T-helper 22 cell (primary cell): ENCODE measurements around the gene WTAP.
"Not testable (repeated sequence)": the region's sequence is repeated elsewhere in the genome, so short reads cannot be mapped to it uniquely, and the experiment has no call there.

Source experiments
- DNase-seq: peaks from one replicate; pipeline ENCODE4 v3.0.0-alpha.2; 2020; ENCODE audit warnings: low read depth

Gene WTAP

DNA sequence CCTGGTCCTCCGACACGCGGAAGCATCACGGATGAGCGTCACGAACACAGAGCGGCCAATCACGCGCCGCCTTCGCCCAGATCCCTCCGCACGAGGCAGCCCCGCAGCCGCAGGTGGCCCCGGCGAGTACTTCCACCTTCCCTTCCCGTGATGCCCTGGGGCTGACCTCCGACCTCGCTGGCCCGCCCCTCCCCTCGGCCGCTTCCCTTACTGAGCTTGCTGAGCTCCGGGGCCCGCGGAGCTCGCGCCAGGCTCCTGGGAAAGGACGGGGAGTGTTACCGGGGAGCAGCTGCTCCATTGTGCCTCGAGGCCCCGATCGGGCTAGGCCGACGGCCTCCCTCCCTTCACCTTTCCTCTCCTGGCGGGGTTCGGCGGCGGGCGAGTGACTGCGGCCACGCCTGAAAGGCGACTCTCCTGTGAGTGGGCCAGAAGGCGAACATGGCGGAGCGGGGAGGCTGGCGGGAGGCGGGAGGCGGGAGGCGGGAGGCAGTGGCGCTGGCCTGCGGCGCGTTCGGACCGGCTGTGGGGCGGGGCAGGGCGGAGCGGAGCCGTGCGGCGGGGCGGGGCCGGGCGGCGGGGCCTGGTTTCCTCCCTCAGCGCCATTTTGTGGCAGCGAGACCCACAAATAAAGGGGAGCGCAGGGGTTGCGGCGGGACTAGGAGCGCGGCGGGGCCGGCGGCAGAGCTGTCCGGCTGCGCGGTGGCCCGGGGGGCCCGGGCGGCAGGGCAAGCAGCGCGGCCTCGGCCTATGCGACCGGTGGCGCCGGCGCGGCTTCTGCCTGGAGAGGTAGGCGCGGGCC, at the start of gene WTAP:
WTAP (plus strand) TSS at position 589 of the 799 bp plus-strand sequence. CDS start 8,760 bp downstream, outside the sequence.
- DNase-seq: peak; percentile 96

DNA sequence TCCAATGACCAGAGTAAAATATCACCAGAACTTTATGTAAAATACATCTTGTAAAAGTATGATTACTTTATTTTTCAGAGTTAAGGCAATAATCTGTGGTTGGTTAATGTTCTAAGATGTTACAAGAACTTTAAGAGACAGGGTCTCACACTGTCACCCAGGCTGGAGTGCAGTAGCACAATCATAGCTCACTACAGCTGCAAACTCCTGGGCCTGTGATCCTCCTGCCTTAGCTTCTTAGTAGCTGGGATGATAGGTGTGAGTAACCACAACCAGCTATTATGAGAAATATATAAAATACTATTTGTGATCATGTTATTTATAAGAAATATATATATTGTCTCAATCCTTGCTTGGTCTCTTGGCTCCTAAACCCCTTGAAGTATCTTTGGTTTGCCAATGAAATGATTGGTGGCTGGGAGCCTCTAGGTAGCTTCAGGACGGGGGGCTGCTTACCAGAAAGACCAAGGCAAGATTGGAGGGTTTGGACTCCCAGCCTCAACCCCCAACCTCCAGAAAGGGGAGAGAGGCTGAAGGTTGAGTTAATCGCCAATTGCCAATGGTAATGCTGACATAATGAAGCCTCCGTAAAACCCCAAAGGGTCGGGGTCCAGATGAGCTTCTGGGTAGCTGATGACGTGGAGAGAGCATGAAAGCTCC, 49.7 kb upstream of the WTAP start:
- DNase-seq: no peak

DNA sequence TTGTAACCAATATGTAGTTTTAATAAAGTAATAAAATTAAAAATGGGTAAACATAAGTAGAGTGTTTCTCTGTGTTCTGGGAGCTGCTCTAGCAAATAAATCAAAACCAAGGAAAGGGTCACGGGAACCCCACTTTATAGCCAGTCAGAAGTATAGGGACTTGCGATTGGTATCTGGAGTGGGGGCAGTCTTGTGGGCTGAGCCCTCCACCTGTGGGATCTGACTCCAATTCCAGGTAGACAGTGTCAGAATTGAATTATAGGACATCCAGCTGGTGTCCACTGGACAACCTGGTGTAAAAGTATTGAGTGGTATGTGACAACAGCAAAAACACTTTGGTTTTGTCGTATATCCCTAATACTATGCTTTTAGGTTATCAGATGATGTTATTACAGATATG, 48.7 kb upstream of the WTAP start:
- no peak for DNase-seq

DNA sequence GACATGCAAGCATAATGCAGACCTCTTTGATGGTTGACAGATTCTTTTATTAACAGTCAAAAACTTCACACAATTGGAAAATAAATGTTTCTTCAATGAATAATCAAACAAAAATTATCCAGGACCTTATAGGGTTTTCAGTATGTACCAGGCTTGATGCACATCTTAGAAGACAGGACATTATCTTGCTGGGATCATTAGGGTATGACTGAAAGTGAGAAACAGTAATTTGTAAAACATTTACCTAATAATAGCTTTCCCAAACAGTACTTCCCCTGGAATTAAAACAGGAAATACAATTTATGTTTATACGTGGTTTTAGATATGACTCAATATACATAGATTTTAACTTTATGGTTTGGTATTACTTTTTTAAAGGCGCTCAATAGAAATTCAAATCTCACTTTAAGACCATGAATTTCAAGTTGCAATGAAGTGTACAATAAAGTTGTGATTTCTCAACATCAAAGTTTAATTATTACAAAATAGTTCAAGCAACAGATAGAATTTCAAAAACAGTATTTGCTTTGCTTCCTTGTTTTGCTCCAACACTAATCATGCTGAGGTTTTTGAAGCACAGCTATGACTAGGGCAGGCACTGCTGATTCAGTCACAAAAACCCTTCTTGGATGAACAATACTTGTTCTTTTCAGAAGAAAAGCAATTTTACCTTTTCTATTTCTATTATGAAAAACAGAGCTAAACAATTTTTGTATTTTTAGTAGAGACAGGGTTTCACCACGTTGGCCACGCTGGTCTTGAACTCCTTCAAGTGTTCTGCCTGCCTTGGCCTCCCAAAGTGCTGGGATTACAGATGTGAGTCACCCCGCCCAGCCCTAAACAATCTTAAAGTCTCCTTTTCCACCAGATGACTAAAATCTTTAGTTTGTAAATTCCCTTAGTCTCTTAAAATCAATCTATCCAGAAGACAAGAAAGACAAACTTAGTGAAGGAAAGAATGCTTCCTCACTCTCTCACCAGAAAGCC, 47.9 kb upstream of the WTAP start:
- no peak for DNase-seq

DNA sequence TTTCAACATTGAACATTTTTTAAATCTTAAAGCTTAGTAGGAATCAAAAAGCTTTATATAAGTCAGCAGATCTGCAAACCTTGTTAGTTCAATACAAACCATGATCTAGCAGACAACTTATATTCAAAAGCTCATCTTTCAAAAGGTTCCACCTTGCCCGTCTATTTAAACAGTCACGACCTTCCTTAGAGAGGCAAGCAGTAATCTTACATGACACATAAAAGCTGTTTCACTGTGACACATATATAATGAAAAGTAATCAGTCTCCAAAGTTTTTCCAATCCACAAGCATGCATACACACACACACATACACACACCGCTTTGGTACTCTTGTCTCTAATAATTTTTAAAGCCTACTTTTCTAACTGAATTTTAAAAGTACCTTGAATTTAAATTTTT, 47.2 kb upstream of the WTAP start:
- no peak for DNase-seq

DNA sequence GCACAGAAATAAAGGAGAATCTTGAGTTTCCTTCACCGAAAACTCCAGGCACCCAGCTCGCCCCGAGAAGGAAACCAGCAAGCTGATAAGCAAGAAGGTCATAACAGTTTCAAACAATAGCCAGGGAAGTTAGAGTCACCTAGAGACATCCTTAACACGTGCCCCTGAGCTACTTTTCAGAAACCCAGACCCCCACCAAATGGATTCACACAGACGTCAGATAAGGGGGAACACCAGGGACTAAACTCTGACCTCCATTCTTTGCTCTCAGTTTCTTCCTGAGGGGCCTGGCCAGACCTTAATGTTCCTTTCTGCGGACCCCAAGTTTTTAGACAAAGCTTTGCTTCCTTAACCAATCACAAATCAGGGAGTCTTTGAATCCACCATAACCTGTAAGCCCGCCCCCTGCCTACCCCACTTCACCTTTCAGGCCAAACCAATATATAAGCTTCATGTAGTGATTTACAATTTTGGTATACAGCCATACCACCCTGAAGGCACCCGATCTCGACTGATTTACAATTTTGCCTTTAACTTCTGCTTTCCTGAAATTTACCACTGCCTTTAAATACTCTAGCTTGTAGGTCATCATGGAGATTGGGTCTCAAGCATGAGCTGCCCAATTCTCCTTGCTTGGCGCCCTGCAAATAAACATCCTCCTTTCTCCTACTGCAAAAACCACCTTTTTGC, 46.0 kb upstream of the WTAP start:
- DNase-seq: no peak

DNA sequence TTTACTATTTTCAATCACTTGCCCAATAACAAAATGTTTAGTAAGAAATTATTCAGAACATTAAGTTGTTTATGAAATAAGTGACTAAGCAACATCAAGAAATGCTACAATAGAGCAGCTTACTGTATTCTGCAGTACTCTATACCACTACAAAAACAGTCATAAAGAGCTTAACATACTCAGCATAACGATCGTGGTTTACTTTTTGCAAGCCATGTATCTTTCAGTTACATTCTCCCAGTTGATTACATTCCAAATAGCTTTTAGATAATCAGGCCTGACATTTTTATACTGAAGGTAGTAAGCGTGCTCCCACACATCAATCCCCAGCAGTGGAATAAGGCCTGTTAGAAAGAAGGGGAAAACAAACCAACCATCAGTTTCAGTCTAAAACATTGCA, 45.0 kb upstream of the WTAP start:
- DNase-seq: no peak

DNA sequence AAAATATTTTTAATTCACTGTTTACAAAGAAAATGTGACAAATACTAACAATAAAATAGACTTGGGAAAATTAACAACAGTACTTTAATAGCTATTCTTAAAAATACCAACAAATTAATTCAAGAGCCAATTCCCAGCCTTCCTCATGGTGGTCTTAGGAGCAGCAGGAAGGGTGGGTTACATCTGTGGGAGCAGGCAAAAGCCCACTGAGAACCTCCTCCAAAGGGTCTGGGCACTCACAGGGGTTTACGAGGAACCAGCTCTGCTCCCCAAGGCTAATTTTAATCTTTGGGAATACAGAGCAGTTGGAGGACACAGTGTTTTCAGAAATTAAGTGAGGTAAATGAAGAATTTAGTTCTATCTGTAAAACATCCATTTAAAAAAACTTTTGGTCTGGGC, 44.5 kb upstream of the WTAP start:
- no peak for DNase-seq

DNA sequence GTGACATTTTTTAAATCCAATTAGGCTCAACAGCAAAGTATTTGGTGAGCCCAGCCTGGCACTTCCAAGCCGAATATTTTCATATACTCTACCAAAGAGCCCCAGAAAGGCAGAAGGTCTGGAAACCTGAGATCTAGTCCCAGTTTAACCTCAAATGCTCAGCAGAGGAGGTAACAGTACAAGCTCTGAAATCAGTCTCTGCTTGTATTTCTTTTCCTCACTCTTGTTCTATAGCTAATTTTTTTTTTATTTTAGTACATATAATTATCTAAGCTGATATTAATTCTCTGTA, 43.3 kb upstream of the WTAP start:
- no peak for DNase-seq

DNA sequence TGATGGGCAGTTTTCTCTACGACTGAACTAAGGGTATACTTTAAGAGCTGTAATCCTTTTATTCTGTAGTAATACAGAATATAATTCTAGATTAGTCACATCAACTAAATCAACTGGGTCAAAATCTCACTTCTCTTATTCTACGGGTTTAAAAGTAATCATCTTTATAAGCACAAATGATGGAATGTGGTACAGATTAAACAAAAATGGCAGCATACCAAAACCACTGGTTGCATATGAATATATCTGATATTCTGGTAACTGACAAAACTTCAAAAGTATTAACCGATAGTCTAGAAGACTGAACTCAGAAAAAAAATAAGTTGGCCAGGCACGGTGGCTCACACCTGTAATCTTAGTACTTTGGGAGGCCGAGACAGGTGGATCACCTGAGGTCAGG, 41.3 kb upstream of the WTAP start:
- DNase-seq: no peak

DNA sequence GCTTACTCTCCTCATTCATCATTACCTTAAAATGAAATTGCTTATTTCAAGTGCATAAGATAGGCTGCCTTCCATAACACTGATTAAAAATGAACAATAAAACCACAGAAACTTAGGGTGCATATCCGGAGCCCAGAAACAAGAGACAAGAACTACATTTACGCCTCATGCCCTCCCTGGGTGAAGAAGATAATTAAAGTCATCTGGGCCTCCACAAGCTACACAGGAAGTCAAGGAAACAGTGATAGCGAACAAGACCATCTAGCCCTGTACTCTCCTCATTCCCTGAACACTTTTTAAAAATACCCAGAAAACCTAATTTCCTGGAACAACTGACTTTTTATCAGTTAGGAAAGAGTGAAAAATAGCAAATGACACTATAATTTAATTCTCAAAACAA, 40.6 kb upstream of the WTAP start:
- no peak for DNase-seq

DNA sequence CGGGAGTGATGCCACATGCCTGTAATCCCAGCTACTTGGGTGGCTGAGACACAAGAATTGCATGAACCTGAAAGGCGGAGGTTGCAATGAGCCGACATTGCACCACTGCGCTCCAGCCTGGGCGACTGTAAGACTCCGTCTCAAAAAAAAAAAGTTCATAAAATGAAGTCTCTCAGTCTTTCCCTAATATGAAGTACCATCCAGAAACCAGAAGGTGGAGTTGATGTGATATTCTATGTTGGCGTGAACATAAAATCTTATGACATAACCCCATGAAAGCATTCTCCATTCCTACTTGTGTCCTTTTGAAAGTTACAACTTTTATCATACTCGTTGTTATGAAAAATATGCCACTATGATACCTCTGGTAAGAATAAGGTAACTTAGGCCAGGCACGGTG, 40.0 kb upstream of the WTAP start:
- DNase-seq: no peak

DNA sequence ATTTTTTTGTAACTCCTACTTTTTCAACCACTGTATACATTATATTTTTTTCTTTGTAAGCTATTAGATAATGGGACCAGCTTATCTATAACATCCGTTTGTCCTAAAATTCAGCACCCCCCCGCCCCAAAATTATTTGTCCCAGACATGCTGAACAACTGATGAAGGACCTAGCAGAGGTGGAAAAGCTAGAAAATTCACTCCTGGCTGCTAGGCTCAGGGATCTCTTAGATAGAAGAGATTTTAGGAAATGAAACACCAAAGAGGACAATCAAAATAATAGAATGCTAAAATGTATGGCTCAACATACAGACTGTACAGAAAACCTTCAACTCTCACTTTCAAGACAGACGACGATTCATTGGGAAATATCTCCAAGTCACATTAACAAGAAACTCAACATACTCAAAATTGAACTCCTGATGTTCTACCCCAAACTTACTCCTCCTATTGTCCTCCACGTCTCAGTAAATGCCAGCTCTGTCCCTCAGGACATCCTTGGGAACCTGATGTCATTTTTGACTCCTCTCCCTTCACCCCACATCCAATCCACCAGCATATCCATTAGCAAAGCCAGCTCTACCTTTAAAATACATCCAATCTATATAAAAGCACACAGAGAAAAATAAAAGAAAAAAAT, 38.9 kb upstream of the WTAP start:
- DNase-seq: no peak

DNA sequence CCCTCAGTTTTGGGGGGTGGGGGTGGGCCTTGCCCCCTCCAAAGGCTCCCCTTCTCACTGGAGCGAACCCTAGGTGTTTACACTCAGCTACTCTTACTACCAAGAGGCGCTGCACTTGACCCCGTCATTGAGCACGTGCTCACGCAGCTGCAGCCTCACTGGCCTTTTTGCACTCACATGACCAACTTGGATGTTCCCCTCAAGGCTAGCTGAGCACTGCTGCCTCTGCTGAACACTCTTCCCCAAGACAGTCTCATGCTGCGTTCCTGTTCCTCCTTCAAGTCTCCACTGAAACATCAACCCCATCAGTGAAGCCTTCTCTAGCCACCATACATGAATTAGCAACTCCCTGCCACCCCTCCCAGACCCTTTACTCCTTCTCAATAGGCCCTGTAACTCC, 38.3 kb upstream of the WTAP start:
- DNase-seq: no peak

DNA sequence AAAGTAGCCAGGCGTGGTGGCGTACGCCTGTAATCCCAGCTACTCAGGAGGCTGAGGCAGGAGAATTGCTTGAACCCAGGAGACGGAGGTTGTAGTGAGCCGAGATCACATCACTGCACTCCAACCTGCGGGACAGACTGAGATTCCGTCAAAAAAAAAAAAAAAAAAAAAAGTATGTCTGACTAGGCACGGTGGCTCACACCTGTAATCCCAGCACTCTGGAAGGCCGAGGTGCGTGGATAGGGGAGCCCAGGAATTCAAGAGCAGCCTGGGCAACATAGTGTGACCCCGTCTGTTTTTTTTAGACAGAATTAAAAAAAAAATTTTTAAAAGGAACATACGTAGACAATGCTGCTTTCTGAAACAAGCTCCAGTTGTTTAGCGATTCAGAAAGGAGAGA, 37.2 kb upstream of the WTAP start:
- DNase-seq: not testable (repeated sequence)

DNA sequence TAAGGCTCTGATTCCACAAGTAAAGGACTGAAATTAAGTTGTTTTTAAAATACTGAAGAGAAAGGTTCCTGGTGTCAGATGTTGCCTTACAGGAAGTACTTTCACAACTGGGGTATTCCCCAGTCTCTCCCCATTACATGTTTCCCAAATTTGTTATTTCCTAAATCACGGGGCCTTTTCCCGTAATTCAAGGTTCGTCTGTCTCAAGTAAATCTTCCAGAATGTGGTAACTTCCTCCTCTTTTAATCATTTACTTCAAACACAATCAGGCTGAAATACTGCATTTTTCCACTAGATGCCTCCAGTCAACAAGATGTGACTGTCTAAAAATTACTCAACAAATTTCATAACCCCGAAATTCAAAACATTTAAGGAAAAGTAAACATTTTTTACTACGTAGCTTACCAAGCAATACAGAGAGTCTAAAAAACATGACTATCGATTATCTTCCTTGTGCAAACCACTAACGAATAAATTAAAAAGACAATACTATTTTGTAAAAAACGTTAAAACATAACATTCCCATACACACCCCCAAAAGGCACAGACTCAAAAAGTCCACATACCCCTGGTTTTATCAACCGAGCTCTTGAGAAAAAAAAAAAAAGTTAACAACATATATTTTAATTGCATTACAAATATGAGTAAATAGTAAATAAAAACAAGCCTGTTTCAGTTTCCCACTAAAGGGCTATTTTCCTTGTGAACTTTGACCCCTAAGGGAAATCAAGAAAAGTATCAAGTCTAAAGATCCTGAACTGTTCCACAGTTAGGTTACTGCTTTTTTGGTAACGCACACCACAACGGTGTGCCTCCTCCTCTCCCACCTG, 36.0 kb upstream of the WTAP start:
- DNase-seq: no peak

DNA sequence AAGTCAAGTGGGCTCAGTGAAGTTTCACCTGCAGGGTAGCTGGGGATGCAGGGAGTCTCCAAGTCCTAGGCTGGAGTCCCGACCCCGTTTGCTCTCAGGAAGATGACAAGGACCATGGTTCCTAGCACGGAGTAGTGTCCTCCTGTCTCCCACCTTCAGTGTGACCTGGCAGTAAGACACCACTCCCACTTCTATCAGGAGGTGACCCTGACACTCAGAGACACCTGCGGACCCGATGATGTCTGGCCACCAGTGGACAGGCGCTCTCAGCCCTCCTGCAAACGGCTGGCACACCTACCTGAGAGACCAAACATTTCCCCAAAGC, 35.4 kb upstream of the WTAP start:
- DNase-seq: no peak

DNA sequence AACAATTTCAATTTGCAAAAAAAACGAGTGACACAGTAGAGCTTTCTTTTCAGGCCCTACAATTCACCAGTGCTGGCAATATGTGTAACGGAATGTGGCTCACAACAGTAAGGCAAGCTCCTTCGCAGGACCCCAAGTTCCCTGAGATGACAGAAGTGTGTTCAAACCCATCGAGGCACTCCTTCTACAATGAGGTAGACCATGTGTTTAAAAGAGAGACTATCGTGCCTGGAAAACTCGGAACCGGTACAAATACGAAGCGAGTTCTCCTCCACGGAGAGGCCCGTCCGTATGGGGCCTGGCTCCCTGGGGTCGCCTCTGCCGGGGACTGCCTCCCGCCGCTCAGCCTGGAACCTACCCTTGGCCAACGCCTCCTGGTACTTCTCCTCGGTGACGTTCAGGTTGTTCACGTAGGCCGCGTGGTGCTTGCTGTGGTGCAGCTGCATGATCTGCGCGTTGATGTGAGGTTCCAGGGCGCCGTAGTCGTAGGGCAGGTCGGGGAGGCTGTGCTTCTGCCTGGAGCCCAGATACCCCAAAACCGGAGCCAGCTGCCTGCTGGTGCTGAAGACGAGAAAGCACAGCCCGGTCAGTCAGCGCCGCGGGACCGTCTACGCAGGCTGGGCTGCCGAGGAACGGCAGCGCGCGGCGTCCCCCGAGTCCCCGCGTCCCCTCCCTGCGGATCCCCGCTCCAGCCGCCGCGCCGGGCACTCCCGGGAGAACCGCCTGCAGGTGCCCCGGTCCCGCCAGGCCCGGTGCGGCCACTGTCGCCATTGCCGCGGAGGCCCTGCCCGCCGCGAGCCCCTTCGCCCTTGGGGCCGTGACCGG, 34.8 kb upstream of the WTAP start:
- DNase-seq: peak; percentile 19

DNA sequence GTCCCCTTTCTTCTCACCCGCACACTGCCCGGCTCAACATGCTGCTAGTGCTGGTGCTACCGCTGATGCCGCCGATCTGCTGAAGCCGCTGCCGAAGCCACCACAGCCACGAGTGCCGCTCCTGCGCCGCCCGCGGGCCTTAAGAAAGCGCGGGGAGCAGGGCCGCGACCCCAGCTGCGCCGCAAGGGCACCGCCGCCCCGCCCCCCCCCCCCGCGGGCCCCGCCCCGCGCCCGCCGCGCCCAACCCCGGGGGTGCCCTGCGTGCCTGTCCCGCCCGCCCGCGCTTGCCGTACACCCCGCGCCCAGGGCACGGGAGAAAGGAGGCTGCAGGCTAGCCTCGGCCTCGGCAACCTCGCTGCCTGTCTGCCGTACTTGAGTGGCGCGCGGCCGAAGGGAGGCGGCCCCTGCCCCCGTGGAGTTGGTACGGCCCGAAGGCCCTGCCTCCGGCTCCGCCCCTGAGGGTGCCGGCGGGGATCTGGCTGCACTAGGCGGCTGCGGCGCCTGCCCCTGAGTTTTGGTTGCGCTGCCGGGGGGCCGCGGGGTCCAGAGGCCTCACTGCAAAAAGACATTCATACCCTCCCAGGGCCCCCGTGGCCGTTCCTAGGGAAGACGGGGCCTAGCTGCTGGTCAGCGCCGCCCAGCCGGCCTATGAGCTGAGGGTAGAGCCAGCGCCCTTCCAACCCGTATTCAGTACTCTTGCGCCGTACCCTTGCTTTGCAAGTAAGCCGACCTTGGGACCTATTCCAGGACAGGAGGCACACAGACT, 34.0 kb upstream of the WTAP start, which contains the start of gene SOD2:
SOD2 (minus strand) TSS at position 114 of the 766 bp plus-strand sequence; CDS start at position 40, 74 bp downstream.
- DNase-seq: peak; percentile 75
